8988T (cell line): ENCODE data around the gene HS3ST2.

Source experiments
- DNase-seq: peaks from one replicate; pipeline ENCODE4 v3.0.0; 2011

HS3ST2 gene

DNA sequence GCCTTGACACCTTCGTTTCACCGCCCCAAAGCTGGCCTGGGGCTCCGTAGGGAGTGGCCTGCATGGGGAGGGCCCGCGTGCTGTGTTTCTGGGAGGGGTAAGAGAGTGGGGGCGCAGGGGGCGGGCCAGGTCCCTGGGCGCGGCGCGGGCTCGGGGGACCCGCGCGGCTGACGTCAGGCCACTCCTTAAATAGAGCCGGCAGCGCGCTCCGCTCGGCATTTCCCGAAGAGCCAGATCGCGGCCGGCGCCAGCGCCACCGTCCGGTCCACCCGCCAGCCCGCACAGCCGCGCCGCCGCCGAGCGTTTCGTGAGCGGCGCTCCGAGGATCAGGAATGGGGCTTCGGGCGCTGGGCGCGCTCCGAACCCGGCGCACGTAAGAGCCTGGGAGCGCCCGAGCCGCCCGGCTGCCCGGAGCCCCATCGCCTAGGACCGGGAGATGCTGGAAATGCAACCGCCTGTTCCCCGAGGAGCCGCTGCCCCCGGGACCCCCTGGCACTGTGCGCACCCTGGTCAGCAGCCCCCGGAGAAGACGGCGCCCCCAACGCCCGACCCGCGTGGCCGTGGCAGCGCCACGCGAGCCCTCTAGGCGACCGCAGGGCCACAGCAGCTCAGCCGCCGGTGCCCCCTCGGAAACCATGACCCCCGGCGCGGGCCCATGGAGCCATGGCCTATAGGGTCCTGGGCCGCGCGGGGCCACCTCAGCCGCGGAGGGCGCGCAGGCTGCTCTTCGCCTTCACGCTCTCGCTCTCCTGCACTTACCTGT lies at the start of gene HS3ST2:
Gene HS3ST2, plus strand, starts transcription at position 215 of the 763 bp plus-strand sequence. Its CDS starts 449 bp downstream, at position 664.
- no peak for DNase-seq

DNA sequence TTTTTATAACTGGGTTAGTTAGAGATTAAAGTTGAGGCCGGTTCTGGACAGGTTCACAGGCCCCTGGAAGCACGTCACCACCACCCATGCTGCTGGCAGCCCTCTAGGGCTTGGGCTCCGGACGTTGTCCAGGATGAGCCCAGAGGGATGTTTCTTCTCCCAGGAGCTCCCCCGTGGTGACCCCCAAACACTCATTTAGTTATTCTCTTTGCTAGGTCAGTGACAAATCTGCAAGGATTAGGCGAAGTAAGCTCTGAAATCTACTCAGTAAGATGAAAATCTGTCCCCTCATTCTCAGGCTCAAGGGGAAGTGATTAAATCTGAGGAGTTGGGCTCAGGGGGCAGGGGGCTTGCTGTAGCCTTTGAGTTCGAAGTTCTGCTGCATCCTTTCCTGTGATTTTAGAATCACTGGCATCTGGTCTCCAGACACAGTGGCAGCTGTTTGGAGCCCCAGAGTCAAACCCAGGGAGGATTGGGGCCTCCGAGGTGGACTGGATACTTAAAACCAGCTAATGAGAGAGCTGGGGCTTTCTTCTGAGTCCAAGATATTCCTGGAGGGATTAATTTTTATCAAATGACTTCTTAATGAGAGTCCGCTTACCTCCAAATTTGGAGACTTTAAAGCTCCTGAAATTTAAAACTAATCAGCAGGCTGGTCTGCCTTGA lies 49.2 kb upstream of the HS3ST2 start:
- no peak for DNase-seq

DNA sequence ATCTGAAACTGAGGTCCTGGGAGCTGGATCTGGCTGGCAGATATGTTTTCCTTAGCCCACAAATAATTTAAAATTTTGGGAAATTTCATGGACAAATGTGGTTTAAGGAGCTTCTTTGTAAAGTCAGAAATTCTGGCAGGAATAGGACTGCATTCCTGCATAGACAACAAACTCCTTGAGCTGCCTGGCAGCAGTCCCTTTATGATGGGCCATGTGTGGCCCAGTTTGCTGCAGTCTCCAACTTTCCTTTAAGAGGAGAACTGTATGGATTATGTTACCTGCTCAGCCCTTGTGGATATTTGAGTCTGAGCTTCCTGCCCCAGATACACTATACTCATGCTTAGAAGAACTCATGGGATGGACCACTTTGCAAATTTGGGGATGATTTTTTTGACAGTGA lies 48.5 kb upstream of the HS3ST2 start:
- no peak for DNase-seq

DNA sequence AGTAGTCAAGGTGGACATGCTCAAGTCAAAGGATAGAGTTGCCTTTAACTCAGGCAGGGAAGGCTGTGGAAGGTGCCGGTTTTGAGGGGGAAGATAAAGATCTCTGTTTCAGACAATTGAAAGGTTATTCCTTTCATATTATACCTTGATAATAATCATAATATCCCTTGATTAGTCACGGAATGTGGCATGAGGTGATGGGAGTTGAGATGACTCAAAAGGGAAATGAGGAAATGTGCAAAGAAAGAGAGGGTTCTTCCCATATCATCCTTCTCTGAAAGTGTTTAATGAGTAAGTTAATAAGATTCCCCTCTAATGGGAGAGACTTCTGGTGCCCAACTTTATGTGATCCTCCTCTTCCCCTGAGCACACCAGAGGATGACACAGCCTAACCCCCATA lies 43.1 kb upstream of the HS3ST2 start:
- no peak for DNase-seq

DNA sequence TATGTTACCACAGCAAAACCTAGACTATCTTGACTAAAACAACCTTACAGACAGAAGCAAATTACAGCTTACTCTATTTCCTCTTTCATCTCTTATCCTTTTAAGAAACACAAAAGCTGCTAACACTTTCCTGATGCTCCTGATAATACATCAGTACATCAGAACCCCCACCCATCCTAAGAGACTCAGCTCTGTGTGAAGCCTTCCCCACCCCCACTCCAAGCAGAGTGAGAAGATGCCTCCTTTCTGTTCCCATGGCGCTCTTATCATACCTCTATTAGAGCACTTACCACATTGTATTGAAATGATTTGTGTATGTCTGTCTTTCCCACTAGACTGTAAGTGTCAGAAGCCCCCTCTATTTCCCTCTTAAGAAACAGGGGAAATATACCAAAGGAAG lies 42.4 kb upstream of the HS3ST2 start:
- DNase-seq: no peak

DNA sequence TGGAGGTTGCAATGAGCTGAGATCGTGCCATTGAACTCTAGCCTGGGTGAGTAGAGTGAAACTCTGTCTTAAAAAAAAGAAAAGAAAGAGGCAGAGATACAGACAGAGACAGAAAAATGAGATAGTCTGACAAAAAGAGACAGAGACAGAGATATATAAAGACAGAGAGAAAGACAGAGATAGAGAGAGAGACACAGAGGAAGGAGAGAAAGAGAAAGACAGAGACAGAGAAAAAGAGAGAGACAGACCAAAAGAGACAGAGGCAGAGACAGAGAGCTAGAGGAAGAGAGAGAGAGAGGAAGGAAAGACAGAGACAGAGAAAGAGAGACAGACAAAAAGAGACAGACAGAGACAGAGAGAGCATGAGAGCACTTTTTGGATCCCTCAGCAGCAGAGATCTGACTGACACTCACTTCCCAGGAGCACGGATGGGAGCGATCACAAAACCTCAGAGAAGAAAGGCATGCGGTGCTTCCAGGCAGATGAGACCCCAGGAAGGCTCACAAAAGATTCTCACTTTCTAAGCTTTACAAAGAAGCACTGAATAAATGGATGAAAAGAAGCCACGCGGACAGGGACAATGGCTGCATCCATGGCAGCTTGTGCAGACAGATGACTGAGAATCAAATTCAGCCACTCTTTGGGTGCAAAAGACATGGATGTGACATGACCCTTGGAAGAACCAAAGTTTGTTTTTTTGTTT lies 38.6 kb upstream of the HS3ST2 start:
- no peak for DNase-seq

DNA sequence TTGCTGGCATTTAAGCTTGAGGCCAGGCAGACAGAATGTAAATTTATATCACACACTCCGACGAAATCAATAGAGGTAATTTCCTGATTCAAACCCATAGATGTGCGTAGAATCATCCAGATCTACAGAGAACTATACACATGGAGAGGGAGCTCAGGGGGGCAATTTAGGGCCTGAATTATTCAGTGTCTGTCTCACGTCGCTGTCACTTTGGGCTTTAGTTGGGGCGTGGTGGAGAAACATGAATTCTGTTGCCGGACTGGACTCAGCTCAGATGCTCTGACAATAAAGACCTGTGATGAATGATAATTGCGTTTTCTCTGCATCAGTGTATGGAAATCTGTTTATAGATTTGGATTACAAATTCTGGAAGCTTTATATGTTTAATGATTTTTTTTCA lies 32.5 kb upstream of the HS3ST2 start:
- DNase-seq: no peak

DNA sequence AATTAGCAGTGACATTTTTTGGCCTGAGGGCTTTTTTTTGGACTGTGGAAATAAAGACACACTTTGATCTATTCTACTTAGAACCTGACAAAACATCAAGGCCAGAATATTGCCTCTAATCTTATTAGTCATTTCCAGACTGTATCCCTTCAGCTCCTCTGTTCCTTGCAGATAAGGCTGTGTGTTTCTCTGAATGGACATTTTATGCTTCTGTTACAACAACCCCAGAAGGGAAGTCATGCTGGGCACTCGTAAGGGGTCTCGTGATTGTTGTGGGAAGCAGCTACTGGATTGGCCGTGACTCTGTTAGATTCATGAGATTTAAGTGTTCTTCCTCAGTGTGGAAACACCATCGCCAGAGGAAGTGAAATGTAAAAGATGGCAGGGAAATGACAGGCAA lies 31.6 kb upstream of the HS3ST2 start:
- DNase-seq: no peak

DNA sequence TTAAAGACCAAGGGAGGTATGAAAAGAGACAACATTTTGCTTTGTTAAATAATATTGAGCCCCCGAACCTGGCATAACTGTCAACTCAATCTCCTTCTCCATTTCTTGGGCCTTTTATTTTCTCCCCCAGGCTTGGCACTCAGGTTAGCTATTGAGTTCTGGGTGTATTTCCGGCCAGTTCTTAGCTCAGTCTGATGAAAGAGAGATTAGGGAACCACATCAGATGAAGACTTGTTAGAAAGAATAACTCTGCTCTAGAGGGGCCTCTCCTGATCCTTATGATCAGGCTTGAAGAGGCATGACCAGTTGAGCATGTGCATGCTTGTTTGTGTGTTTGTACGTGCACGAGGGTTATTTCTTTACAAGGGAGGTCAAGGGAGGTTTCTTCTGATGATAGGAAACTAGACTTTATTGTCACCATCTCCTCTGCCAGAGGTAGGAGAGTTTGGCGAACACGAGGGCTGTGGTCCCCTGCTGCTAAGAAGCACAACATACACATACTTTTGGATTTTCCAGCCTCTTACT lies 29.2 kb upstream of the HS3ST2 start:
- no peak for DNase-seq

DNA sequence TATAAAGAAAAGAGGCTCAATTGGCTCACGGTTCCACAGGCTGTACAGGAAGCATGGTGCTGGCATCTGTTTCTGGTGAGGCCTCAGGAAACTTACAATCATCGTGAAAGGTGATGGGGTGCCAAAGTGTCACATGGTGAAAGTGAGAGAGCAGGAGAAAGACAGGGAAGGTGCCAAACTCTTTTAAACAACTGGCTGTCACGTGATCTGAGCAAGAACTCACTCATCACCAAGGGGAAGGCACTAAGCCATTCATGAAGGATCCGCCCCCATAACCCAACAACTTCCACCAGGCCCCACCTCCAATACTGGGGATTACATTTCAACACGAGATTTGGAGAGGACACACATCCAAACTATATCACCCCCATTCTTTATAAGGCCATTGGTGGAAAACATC lies 28.4 kb upstream of the HS3ST2 start:
- DNase-seq: no peak

DNA sequence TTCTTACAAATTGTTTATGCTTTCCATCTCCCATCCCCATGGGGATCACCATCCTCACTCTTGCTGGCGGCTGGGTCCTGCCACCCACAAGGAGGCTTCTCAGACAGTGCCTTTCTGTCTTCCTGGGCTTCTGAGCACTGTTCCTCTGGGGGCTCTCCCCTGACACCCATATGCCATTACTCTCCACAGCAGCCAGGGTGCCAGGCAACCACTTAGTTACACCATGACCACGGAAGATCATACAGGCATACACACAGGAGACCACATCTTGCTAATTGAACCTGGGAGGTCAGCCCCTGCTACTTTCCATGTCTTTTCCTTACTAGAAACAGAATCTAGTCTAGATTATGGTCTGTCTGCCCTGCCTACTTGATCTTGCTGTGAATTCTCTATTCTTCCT lies 27.7 kb upstream of the HS3ST2 start:
- DNase-seq: no peak

DNA sequence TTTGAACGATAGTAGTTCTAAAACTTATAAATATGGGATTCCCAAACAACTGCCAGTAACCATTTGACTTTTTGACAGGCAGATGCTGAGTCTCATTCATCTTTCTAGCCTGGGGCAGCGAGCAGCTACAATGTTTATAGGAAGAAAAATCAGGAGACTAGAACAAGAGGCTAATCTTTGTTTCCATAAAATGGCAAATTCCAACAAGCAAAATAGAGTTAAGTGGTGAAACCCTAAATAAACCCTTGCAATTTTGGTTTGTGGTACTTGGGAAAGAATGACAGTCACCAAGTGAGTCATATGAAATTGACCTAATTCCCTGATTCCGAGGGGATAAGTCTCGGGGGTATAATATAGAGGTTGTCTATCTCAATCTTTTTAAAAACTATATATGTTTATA lies 27.3 kb upstream of the HS3ST2 start:
- no peak for DNase-seq

DNA sequence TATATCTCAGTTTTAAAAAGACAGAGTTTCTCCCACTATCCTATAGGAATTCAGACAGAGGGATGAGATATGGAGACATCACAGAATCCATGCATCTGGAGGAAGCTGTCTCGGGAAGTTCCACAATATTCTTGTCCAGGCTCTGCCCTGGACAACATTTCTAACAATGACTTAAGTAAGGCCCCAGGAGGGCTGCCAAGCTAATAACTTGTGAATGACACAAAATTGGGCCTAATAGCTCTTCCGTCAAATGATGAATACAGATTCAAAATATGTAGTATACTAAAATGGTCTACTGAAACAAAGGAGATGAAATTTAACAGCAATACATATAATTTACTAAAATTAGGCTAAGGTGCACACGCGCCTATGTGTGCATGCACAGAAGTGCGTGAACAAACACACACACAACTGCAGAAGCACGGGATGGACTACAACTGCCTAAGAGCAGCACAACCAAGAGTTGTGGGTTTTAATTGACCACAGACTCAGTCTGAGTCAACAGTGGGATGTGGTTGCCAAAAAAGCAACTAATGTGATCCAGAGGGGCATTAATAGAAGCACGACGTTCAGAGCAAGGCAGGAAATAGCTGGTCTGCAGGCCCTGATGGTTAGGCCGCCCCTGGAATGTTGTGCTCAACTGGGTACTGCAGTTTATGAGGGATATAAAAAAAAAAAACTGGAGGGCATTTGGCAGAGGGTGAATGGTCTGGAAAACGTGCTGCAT lies 26.3 kb upstream of the HS3ST2 start:
- no peak for DNase-seq

DNA sequence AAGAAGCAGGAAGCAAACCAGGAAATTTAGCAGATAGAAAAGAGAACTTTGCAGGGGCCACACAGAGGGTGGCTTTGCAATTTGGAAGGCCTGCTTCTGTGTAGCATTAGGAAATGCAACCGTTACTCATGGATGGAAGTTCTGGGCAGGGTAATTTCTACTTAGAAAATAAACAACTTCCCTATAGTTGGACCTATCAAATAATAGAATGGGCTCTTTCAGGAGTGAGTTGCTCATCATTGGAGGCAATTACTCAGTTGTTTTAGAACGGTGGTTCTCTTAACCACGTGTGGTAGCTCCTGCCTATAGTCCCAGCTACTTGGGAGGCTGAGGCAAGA lies 25.8 kb upstream of the HS3ST2 start:
- DNase-seq: no peak

DNA sequence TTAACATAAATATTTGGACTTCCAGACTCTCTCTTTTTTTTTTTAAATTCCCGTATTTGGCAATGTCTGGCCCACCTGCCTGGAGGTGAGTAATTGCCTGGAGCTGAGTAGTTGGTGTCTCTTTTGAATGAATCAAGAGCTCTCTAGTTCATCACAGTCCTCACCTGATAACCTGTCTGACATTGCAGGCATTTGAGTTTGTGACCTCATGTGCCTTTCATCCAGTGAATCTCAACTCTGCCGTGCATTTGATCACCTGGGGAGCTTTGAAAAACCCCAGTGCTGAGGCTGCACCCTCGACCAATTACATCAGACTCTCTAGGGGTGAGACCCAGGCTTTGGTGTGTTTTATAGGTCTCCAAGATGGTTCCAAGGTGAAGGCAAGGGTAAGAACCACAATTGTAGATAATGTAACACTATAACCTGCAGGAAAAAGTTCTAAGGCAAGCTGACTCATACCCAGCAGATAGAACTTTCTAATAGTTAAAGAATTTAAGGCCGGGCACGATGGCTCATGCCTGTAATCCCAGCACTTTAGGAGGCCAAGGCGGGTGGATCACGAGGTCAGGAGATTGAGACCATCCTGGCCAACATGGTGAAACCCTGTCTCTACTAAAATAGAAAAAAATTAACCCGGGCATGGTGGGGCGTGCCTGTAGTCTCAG lies 24.5 kb upstream of the HS3ST2 start:
- DNase-seq: no peak

DNA sequence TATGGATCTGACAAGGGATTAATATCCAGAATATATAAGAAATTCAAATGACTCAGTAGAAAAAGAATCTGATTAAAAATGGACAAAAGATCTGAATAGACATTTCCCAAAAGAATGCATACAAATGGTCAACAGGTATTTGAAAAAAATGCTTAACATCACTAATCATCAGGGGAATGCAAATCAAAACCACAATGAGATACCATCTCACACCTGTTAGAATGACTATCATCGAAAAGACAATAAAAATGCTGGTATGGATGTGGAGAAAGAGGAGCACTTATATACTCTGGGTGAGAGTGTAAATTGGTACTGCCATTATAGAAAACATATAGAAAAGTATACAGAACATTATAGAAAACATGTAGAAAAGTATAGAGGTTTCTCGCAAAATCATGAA lies 16.4 kb upstream of the HS3ST2 start:
- DNase-seq: no peak

DNA sequence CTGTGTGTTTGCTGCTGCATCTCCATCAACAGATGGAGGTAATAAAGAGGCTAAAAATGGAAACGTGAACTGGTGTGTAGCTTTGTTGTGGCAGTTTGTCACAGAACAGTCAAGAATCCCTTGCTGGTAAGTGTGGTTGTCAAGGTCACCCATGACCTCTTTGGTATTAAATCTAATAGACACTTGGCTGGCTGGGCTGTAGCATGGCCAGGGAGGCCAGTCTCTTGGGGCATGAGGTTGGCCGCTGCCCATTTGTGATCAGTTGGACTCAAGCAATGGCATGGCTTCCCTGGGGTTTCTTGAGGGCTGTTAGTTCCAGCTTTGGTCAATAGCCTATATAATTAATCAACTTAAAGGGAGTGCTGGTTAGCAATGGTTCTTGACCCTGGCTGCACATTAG lies 14.8 kb upstream of the HS3ST2 start:
- DNase-seq: no peak

DNA sequence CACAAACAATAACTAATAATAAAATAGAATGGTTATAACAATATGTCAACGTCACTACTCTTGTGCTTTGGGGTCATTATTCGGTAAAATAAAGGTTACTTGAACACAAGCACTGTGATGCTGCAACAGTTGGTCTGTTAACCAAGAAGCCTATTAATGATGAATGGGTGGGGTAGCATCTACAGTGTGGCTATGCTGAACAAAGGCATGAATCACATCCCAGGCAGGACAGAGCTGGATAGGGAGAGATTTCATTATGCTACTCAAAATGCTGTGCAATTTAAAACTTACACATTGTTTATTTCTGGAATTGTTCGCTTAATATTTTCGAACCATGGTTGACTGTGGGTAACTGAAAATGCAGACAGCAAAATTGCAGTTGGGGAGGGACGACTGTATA lies 9.1 kb upstream of the HS3ST2 start:
- no peak for DNase-seq

DNA sequence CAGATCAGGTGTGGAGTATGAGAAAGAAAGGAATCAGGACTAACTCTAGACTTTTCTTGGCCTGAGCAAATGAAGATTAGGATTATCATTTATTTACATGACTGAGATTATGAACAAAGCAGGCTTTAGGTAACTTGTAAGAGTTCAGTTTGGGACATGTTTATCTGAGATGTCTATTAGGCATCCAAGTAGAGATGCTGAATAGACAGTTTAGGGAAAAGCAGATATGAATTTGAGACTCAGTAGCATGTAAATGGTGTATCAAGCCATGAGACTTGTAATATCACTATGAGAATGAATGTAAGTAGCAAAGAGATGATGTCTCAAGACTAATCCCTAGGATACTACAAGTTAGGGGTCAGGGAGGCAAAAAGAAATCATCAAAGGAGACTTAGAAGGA lies 8.6 kb upstream of the HS3ST2 start:
- no peak for DNase-seq

DNA sequence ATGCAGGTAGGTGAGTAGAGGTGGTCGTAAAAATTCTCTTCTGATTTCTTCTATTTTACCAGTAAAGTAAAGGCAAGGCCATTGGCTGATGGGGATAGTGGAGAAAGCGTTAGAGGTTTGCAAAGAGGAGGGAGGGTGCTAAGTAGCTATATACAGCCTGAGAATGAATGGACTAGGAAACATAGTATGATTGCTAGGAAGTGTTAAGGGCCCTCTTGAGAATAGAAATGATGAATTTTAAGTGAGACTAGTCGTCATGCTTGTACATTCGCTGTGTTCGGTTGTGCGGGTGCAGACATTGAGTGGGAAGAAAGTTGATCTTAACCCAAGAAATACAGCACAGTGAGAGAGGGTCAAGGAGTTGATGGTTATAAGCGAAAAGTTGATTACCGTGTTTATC lies 7.2 kb upstream of the HS3ST2 start:
- DNase-seq: no peak

DNA sequence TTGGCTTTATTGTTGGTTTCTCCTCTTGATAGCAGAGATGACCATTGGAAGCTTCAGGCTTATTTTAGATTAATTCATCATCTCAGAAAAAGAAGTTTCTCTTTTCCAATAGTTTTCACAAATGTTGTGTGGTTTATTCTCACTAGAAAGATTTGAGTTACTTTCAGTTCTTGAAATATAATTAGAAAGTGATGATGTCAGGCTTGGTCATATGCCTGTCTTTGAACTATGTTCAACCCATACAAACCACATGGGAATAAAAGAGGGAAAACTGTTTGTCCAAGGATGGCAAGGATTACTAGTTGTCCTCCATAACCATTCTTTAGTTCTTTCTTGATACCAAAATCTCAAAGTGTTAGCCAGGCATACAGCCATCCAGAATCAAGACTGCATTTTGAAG lies 3.7 kb upstream of the HS3ST2 start:
- no peak for DNase-seq

DNA sequence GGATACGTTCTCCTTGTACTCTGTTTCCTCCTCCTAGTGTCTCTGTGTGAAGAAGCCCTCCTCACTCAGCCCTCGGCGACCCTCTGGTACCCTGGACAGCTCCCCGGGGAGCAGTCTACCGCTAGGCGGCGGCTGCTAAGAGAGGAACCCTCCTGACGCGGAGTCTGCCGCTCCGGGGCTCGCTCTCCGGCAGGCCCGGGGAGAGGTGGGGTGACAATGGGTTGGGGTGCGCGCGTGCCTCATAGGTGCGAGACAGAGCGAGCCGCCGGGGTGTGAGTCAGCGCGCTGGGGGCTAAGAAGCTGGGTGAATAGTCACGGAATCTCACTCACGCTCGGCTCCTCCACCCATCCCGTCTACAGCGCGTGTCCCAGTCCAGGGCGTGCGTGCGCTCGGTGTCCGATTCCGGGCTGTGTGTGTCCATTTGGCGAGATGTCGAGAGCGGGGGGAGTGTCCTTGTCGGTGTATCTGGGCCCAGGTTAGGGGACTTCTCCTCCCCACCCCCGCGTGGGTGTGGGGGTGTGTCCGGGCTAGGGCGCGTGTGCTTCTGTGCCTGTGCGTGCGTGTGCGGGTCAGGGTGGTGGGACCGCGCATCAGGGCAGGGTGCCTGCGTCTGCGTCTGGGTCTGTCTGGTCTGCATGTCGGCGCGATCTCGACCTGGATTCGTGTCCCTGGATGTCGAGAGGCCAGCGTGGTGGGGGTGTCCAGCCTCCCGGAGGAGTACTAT lies 577 bp upstream of the HS3ST2 start:
- peak; percentile 38 for DNase-seq
